Skeletal muscle tissue (tissue), 4 donors: ENCODE results near the gene BOLA2B. TPM values are rescaled to one million over a fixed set of nuclear protein-coding genes. Genes with fewer than 3 reads are reported as not detected.
A peak's percentile ranks its signal among the peaks of the same experiment; 100 is the strongest.
"Not testable (repeated sequence)": the region's sequence is repeated elsewhere in the genome, so short reads cannot be mapped to it uniquely, and the experiment has no call there.

ENCODE experiments used
- H3K27ac ChIP-seq: one replicate; pipeline ENCODE4 v1.7.0; 2013; ENCODE audit warnings: mild to moderate bottlenecking, low read depth, low read length, inconsistent platforms
- H3K27me3 ChIP-seq, 3 donors: one replicate each; pipeline ENCODE4 v1.7.0; 2013; ENCODE audit warnings: low read length in 3 of 3; ENCODE audit not compliant: control insufficient read depth in 3 of 3, insufficient read depth in 3 of 3
- H3K36me3 ChIP-seq, 3 donors: one replicate each; pipeline ENCODE4 v1.7.0; 2013; ENCODE audit warnings: low read length in 3 of 3; ENCODE audit not compliant: control insufficient read depth in 3 of 3, insufficient read depth in 3 of 3
- H3K4me1 ChIP-seq, 3 donors: one replicate each; pipeline ENCODE4 v1.7.0; 2013; ENCODE audit warnings: low read length in 3 of 3, mild to moderate bottlenecking in 3 of 3; ENCODE audit not compliant: control insufficient read depth in 3 of 3, insufficient read depth in 3 of 3
- H3K4me3 ChIP-seq, 3 donors: one replicate each; pipeline ENCODE4 v1.7.0; 2013; ENCODE audit warnings: low read length in 3 of 3
- H3K9ac ChIP-seq, 3 donors: one replicate each; pipeline ENCODE4 v1.7.0; 2013; ENCODE audit warnings: low read length in 3 of 3, mild to moderate bottlenecking in 3 of 3, moderate library complexity in 2 of 3, low read depth in 1 of 3
- H3K9me3 ChIP-seq, 3 donors: one replicate each; pipeline ENCODE4 v1.7.0; 2013; ENCODE audit warnings: low read length in 3 of 3; ENCODE audit not compliant: control insufficient read depth in 3 of 3
- total RNA-seq: library from RNA; depleted of rRNA; stranded (reverse); fragments of >200 nt; gene quantifications from one replicate; pipeline ENCODE4 v1.2.3, GENCODE V29; 2014
- donor health status: Osteomylitis.

BOLA2B gene
- total RNA-seq, 1 donor from 2014 or later, result 23.5 TPM

DNA sequence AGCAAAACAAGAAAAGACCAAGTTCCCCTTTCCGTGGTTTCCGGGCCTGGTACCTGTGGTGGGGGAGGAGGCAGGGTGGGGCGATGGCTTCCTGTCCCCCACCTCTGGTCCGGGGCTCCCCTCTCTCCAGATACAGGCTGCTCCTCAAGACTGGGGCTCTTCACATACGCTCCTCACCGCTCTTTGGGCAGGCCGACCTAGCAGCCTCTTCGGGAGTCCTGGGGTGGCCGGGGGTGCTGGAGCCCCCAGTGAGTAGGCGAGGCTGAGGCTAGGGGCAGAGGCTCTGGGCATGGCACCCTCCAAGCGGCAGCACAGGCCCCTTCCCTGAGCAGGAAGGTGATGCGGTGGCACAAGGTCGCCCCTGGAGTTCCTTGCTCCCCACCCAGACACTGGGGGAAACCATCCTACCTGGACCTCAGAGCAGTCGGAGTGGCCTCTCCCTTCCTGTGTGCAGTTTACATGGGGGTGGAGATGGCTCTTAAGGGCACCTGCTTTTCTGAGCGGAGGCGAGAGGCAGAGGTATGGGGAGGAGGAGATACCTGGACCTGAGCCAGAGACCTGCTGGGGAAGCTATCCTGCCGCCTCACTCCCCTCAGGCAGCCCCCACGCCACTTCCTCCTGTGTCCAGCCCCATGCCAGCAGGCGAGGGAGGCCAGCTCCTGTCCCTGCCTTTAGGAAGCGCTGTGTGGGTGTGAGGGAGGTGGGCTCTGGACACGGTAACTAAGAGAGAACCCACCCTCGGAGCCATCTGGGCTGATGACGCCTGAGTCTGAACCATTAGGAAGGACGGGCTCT, 9.2 kb downstream of the BOLA2B start:
- Histone ChIP-seq H3K36me3 (no peaks in the 10 kb centered on the region), H3K9me3 (no peaks in the 10 kb centered on the region), H3K4me3 (peak overlapping the region in 2 of 3 donors; percentile 35 to 65), H3K4me1 (peaks cover 5 to 26% (median 17%) of the 10 kb centered on the region in 3 donors), H3K27ac (no peak overlapping the region), H3K27me3 (no peaks in the 10 kb centered on the region), H3K9ac (peak overlapping the region in 1 of 3 donors; percentile 25)

DNA sequence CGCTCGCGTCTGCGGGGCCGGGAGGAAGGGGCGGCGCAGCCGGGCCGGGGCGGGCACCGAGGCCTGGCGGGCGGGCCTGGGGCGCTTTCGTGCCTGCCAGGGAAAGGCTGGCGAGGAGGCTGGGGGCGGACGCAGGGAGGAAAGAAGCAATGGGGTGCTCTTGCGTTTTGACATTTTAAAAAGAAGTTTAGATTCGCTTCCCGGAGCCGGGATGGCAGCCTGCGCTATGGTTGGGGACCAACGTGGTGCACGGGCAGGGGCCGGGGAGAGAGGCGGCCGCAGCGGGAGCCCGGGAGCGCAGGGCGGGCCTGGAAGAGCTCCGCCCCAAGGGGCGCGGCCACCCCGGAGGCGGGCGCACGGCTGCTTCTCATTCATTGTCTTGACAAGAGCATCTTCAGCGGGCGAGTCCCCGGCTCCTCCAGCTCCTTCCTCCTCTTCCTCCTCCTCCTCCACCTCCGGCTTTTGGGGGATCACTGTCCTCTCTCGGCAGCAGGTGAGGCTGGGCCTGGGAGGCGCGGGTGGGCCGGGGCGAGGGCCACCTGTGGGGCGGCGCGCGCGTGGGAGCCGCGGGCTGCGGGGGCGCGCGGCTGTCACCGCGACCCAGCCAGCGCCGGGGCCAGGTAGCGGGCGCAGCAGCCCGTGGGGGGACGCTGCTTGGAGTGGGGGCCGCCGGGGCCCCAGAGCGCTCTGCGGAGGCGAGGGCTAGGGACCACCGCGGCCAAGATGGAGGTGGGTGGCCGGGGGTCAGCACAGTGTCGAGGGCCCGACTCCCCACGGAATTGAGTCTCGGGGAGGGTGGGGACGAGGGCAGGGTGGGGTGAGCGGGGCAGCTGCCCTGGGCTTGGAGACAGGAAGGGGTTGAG, 10.0 kb downstream of the BOLA2B start, which contains the start of gene CORO1A:
Gene CORO1A (plus strand): TSS at position 370 of the 863 bp plus-strand sequence. CDS start 1,608 bp downstream, outside the sequence.
- no peak within 1 kb of the TSS for H3K27ac ChIP-seq
- H3K27me3 ChIP-seq, result no peaks in the 10 kb centered on the region
- peaks cover 5 to 26% (median 17%) of the 10 kb centered on the region in 3 donors for H3K4me1 ChIP-seq
- no peaks in the 10 kb centered on the region for H3K9me3 ChIP-seq
- peak within 1 kb of the TSS; percentile 62 to 72 (median 65) for H3K4me3 ChIP-seq
- no peaks in the 10 kb centered on the region for H3K36me3 ChIP-seq
- H3K9ac ChIP-seq, result peak within 1 kb of the TSS; percentile 33 to 81 (median 53)

DNA sequence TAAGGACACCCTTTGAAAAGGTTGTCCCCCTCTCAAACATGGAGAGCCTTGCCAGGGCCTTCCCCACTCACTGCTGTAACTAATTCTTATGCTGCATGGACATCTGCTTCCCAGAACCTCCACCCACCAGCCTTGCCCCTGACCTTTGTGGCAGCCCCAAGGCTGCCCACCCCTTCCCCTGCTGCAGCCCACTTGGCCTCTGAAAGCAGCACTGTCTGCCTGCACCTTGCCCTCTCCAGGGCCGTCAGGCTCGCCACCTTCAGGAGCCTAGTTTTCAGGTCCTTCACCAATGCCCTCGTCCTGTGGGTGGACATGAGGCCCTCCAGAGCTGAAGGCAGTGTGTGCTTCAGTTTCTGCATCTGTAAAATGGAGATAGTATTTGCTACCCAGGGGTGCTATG, 12.7 kb downstream of the BOLA2B start:
- H3K4me1 ChIP-seq, result peaks cover 5 to 13% (median 12%) of the 10 kb centered on the region in 3 donors
- H3K27me3 ChIP-seq, result no peaks in the 10 kb centered on the region
- H3K27ac ChIP-seq, result no peak overlapping the region

GRCh38 chr16:30179931-30180330, 13.5 kb downstream of the BOLA2B start:
- no peak overlapping the region for H3K4me3 ChIP-seq
- no peaks in the 10 kb centered on the region for H3K9me3 ChIP-seq
- H3K27me3 ChIP-seq, result no peaks in the 10 kb centered on the region
- H3K4me1 ChIP-seq, result peaks cover 5 to 12% (median 10%) of the 10 kb centered on the region in 3 donors
- H3K9ac ChIP-seq, result no peak overlapping the region
- H3K27ac ChIP-seq, result no peak overlapping the region
- H3K36me3 ChIP-seq, result no peaks in the 10 kb centered on the region

More for the DNA sequence above, 12.7 kb downstream of the BOLA2B start:
- H3K4me3 ChIP-seq, result no peak overlapping the region
- no peaks in the 10 kb centered on the region for H3K9me3 ChIP-seq
- no peak overlapping the region for H3K9ac ChIP-seq
- H3K36me3 ChIP-seq, result no peaks in the 10 kb centered on the region

GRCh38 chr16:30179195-30179594, 14.3 kb downstream of the BOLA2B start:
- no peak overlapping the region for H3K27ac ChIP-seq
- no peaks in the 10 kb centered on the region for H3K9me3 ChIP-seq
- peaks cover 3 to 7% (median 6%) of the 10 kb centered on the region in 3 donors for H3K4me1 ChIP-seq
- H3K9ac ChIP-seq, result no peak overlapping the region
- no peaks in the 10 kb centered on the region for H3K27me3 ChIP-seq
- no peak overlapping the region for H3K4me3 ChIP-seq
- H3K36me3 ChIP-seq, result no peaks in the 10 kb centered on the region

DNA sequence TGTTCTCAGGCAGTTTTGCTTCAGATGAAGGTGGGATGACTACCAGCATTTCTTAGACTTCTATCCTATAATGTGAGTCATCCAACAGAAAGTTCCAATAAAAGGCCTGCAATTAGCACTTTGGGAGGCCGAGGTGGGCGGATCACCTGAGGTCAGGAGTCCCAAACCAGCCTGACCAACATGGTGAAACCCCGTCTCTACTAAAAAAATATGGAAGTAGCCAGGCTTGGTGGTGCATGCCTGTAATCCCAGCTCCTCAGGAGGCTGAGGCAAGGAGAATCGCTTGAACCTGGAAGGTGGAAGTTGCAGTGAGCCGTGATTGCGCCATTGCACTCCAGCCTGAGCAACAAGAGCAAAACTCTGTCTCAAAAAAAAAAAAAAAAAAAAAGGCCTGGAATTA, 16.6 kb downstream of the BOLA2B start:
- not testable (repeated sequence) for H3K27me3 ChIP-seq

DNA sequence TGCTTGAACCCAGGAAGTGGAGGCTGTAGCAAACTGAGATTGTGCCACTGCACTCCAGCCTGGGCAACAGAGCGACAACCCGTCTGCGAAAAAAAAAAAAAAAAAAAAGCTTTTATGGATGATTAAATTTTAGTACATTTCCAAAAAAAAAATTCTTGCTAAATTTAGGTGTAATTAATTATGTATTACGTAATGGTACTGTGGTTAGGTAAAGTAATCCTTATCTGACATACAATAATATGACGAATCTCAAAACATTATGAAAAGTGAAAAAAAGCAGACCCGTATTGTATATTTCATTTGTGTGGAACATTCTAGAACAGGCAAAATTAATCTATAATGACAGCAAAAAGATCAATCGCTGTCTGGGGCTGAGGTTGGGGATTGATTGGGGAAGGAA, 20.4 kb downstream of the BOLA2B start:
- H3K27ac ChIP-seq, result no peak overlapping the region
- H3K9me3 ChIP-seq, result no peaks in the 10 kb centered on the region
- no peaks in the 10 kb centered on the region for H3K36me3 ChIP-seq
- no peak overlapping the region for H3K4me3 ChIP-seq
- no peaks in the 10 kb centered on the region for H3K4me1 ChIP-seq
- no peaks in the 10 kb centered on the region for H3K27me3 ChIP-seq
- H3K9ac ChIP-seq, result no peak overlapping the region

More for the DNA sequence above, 16.6 kb downstream of the BOLA2B start:
- H3K9me3 ChIP-seq, H3K27ac ChIP-seq, H3K4me1 ChIP-seq, H3K9ac ChIP-seq, H3K4me3 ChIP-seq, H3K36me3 ChIP-seq: not testable (repeated sequence)

DNA sequence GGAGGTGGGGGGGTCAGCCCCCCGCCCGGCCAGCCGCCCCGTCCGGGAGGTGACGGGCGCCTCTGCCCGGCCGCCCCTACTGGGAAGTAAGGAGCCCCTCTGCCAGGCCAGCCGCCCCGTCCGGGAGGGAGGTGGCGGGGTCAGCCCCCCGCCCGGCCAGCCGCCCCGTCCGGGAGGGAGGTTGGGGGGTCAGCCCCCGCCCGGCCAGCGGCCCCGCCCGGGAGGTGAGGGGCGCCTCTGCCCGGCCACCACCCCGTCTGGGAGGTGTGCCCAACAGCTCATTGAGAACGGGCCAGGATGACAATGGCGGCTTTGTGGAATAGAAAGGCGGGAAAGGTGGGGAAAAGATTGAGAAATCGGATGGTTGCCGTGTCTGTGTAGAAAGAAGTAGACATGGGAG, 23.3 kb downstream of the BOLA2B start:
- not testable (repeated sequence) for H3K9me3 ChIP-seq, H3K4me3 ChIP-seq, H3K9ac ChIP-seq, H3K4me1 ChIP-seq, H3K36me3 ChIP-seq, H3K27me3 ChIP-seq, H3K27ac ChIP-seq

GRCh38 chr16:30169416-30169815, 24.1 kb downstream of the BOLA2B start:
- not testable (repeated sequence) for H3K27ac ChIP-seq, H3K36me3 ChIP-seq, H3K27me3 ChIP-seq, H3K9ac ChIP-seq, H3K4me3 ChIP-seq, H3K9me3 ChIP-seq, H3K4me1 ChIP-seq

DNA sequence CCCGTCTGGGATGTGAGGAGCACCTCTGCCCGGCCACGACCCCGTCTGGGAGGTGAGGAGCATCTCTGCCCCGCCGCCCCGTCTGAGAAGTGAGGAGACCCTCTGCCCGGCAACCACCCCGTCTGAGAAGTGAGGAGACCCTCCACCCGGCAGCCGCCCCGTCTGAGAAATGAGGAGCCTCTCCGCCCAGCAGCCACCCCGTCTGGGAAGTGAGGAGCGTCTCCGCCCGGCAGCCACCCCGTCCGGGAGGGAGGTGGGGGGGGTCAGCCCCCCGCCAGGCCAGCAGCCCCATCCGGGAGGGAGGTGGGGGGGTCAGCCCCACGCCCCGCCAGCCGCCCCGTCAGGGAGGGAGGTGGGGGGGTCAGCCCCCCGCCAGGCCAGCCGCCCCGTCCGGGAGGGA, 24.7 kb downstream of the BOLA2B start:
- H3K27ac ChIP-seq, H3K36me3 ChIP-seq, H3K9ac ChIP-seq, H3K4me3 ChIP-seq, H3K9me3 ChIP-seq, H3K4me1 ChIP-seq, H3K27me3 ChIP-seq: not testable (repeated sequence)
